HepG2 (cell line): ENCODE measurements around the gene SDK1. TPM values are rescaled to one million over a fixed set of nuclear protein-coding genes. Genes with fewer than 3 reads are reported as not detected.
"Not testable (repeated sequence)": the region's sequence is repeated elsewhere in the genome, so short reads cannot be mapped to it uniquely, and the experiment has no call there.

Experiments used
- ATAC-seq: fragments of 200-7000 bp; cut with Tn5 transposase; 3 replicates; pipeline ENCODE4 v1.9.1; 2020; ENCODE audit warnings: mild to moderate bottlenecking, moderate library complexity
- BruUV-seq: library from RNA; stranded (reverse); fragments of 400-500 nt; replicated peaks from 2 replicates; lab custom pipeline; 2021; lab: Mats Ljungman, UMichigan
- CTCF ChIA-PET: fragments of 300-600 bp; formaldehyde crosslinking; extraction: SDS; loops from one replicate; lab custom pipeline; 2021; ENCODE audit warnings: low total read pairs, inconsistent platforms, low intra/inter-chr PET ratio; lab: Yijun Ruan, JAX
- POLR2A ChIA-PET: fragments of 350-600 bp; sonication (Branson Sonifier 250); formaldehyde crosslinking; loops from one replicate; lab custom pipeline; 2020; ENCODE audit warnings: antibody characterized with exemption, inconsistent platforms; lab: Yijun Ruan, JAX
- DNase-seq: peaks from one replicate; pipeline ENCODE4 v3.0.0-alpha.2; 2015; ENCODE audit warnings: low spot score
- FAIRE-seq: peaks from 3 replicates; lab custom pipeline; 2011; peaks lifted over from hg19 to GRCh38; lab: Jason Lieb, UNC
- H2AFZ ChIP-seq: one replicate; pipeline ENCODE4 v1.6.1; 2011; ENCODE audit warnings: low read length, inconsistent platforms
- H3K27ac ChIP-seq: fragments of 300-600 bp; 3 replicates; pipeline ENCODE4 v1.8.0; 2011; ENCODE audit warnings: mixed run types, mild to moderate bottlenecking, mixed read lengths, low read length, inconsistent platforms; ENCODE audit not compliant: insufficient read depth; ENCODE audit errors: extremely low read length
- H3K27me3 ChIP-seq, 2 experiments: fragments of 200-600 bp in 1 of 2; 2 replicates in 1 of 2; 3 replicates in 1 of 2; pipeline versions ENCODE4 v1.6.0 to v1.8.0; 2011; ENCODE audit warnings: low read length in 2 of 2, mild to moderate bottlenecking in 2 of 2, moderate library complexity in 2 of 2, inconsistent platforms in 1 of 2; ENCODE audit not compliant: insufficient read depth in 2 of 2, control insufficient read depth in 1 of 2
- H3K36me3 ChIP-seq, 2 experiments: fragments of 200-600 bp in 1 of 2; replicated peaks in 1 of 2; 2 replicates in 1 of 2; 3 replicates in 1 of 2; pipeline versions ENCODE4 v1.5.1 to v1.8.0; 2011; ENCODE audit warnings: low read length in 2 of 2, inconsistent platforms in 1 of 2; ENCODE audit not compliant: insufficient read depth in 2 of 2, control insufficient read depth in 1 of 2
- H3K4me1 ChIP-seq: 2 replicates; pipeline ENCODE4 v1.5.1; 2012; ENCODE audit warnings: low read length, inconsistent platforms; ENCODE audit not compliant: insufficient read depth
- H3K4me2 ChIP-seq: 2 replicates; pipeline ENCODE4 v1.6.0; 2011; ENCODE audit warnings: low read depth, low read length, inconsistent platforms
- H3K4me3 ChIP-seq, 3 experiments: fragments of 200-600 bp in 1 of 3; sonication (generic), shearing (Covaris generic) in 1 of 3; replicated peaks in 1 of 3; 2 replicates each; pipeline ENCODE4 v1.5.1; 2011 to 2016; ENCODE audit warnings: low read length in 3 of 3, inconsistent platforms in 2 of 3, low read depth in 2 of 3, mild to moderate bottlenecking in 2 of 3, control low read depth in 1 of 3, mixed read lengths in 1 of 3; ENCODE audit not compliant: insufficient read depth in 1 of 3
- H3K79me2 ChIP-seq: one replicate; pipeline ENCODE4 v1.6.1; 2011; ENCODE audit warnings: low read length, inconsistent platforms; ENCODE audit not compliant: insufficient read depth
- H3K9ac ChIP-seq: 2 replicates; pipeline ENCODE4 v1.6.0; 2011; ENCODE audit warnings: mild to moderate bottlenecking, low read depth, low read length, inconsistent platforms; ENCODE audit not compliant: insufficient read depth
- H3K9me3 ChIP-seq: 2 replicates; pipeline ENCODE4 v1.5.1; 2012; ENCODE audit warnings: mild to moderate bottlenecking, low read length
- H4K20me1 ChIP-seq: 2 replicates; pipeline ENCODE4 v1.6.0; 2011; ENCODE audit warnings: inconsistent platforms, mild to moderate bottlenecking, low read length, moderate library complexity; ENCODE audit not compliant: insufficient read depth
- SAP130 ChIP-seq: IDR thresholded peaks from 2 replicates; pipeline ENCODE4 v1.6.1; 2016; ENCODE audit warnings: low read depth
- WGBS: methylation state at CpG from one replicate; pipeline ENCODE4 v1.1.6; 2017; ENCODE audit warnings: low lambda C conversion rate; 5-methylcytosine and 5-hydroxymethylcytosine counted together
- in situ Hi-C: cut with HindIII; loops from 2 replicates; pipeline ENCODE4 v1.10.0; 2017; ENCODE audit warnings: low pct_unique_long_range_greater_than_20kb; ENCODE audit not compliant: extremely low pct_ligation_motif_present
- intact Hi-C: fragments of 100-400 bp; cut with micrococcal nuclease; formaldehyde crosslinking; loops from one replicate; pipeline ENCODE4 v1.10.0; 2022; ENCODE audit not compliant: unreplicated experiment
- polyA plus RNA-seq, 8 experiments: library from polyadenylated mRNA; depleted of rRNA in 3 of 8; stranded (reverse) in 7 of 8; unstranded in 1 of 8; fragments of >200 nt; fragmentation: Illumina TruSeq in 4 of 8; extraction: Trizol in 4 of 8; gene quantifications; 2 replicates each; pipeline versions ENCODE4 v1.2.1 to v1.2.3, GENCODE V29; 2011 to 2016; ENCODE audit warnings: low read depth in 4 of 8, missing spikeins in 1 of 8, mixed read lengths in 1 of 8; ENCODE audit not compliant: insufficient read depth in 1 of 8
- total RNA-seq, 5 experiments: library from RNA; depleted of rRNA; stranded (reverse); fragments of >200 nt; fragmentation: Illumina TruSeq; extraction: Trizol; gene quantifications; 2 replicates each; pipeline ENCODE4 v1.2.3, GENCODE V29; 2016; ENCODE audit warnings: low read depth in 1 of 5

The SDK1 gene
- total and polyA plus RNA-seq, 2 of the 13 experiments (the other 11 are each of a cell fraction or from before 2014, with no cell fraction given), result 0.35 to 2.4 TPM

DNA sequence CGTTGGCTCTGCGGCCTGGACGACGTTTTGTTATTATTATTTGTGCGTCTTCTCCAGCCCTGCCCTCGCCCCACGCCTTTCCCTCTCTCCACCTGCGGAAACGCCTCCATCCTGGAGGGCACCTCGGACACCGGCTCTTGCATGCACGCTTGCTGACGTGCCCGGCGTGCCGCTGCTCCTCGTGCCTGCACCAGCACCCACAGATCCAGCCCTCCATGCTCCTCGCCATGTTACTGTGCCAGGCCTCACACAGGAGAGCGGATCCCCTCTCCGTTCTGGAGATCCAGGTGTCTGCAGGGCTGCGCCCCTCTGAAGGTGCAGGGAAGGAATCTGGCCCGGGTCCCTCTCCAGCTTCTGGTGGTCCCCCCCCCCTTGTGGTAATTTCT is 1007.1 kb downstream of the SDK1 start:
- in situ Hi-C loops (no loop called here), intact Hi-C loops (no loop called here)
- Histone ChIP-seq H3K4me2 (no peak overlapping the region), H2AFZ (no peak overlapping the region), H3K79me2 (no peaks in the 10 kb centered on the region), H4K20me1 (no peaks in the 10 kb centered on the region), H3K9me3 (no peaks in the 10 kb centered on the region), H3K27me3 (peaks cover 0 to 4% of the 10 kb centered on the region in 2 experiments; a peak in 1 of 5 replicates), H3K9ac (no peak overlapping the region), H3K4me1 (no peaks in the 10 kb centered on the region), H3K36me3 (no peaks in the 10 kb centered on the region), H3K27ac (no peak overlapping the region), H3K4me3 (no peak overlapping the region)
- DNase-seq (no peak), FAIRE-seq (no peak), ATAC-seq (no peak)
- no TSS peak for BruUV-seq
- TF ChIP-seq SAP130 (CRISPR knock-in tag), result no peak
- ChIA-PET CTCF (no interaction called here), POLR2A (no interaction called here)
- WGBS, result 71% methylated on average over 22 of the region's 22 CpGs

DNA sequence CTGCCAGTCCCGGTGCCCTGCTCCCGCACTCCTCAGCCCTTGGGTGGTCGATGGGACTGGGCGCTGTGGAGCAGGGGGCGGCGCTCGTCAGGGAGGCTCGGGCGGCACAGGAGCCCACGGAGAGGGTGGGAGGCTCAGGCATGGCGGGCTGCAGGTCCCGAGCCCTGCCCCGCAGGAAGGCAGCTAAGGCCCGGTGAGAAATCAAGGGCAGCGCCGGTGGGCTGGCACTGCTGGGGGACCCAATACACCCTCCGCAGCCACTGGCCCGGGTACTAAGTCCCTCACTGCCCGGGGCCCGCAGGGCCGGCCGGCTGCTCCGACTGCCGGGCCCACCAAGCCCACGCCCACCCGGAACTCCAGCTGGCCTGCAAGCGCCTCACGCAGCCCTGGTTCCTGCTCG is 1012.9 kb downstream of the SDK1 start:
- H4K20me1 ChIP-seq, H3K4me1 ChIP-seq, POLR2A ChIA-PET, H2AFZ ChIP-seq, DNase-seq, BruUV-seq, H3K36me3 ChIP-seq, H3K4me3 ChIP-seq, FAIRE-seq, ATAC-seq, intact Hi-C loops, in situ Hi-C loops, H3K9ac ChIP-seq, H3K27me3 ChIP-seq, H3K79me2 ChIP-seq, CTCF ChIA-PET, H3K4me2 ChIP-seq, H3K9me3 ChIP-seq, H3K27ac ChIP-seq: not testable (repeated sequence)
- 89% methylated on average over 9 of the region's 29 CpGs for WGBS

DNA sequence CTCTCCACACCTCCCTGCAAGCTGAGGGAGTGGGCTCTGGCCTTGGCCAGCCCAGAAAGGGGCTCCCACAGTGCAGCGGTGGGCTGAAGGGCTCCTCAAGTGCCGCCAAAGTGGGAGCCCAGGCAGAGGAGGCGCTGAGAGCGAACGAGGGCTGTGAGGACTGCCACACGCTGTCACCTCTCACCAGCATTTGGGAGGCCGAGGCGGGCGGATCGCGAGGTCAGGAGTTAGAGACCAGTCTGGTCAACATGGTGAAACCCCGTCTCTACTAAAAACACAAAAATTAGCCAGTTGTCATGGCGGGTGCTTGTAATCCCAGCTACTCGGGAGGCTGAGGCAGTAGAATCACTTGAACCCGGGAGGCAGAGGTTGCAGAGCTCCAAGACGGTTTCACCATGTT is 1013.3 kb downstream of the SDK1 start:
- DNase-seq, H3K27ac ChIP-seq, CTCF ChIA-PET, H3K79me2 ChIP-seq, H3K4me3 ChIP-seq, H3K4me1 ChIP-seq, FAIRE-seq, in situ Hi-C loops, BruUV-seq, POLR2A ChIA-PET, H3K4me2 ChIP-seq, H4K20me1 ChIP-seq, H2AFZ ChIP-seq, H3K9me3 ChIP-seq, intact Hi-C loops, ATAC-seq, H3K9ac ChIP-seq, H3K36me3 ChIP-seq, H3K27me3 ChIP-seq: not testable (repeated sequence)
- WGBS, result 54% methylated on average over 11 of the region's 16 CpGs
